Activated CD8-positive, alpha-beta memory T cell treated with anti-CD3 and anti-CD28 coated beads for 4 hours (primary cell): Measurements from ENCODE around the gene HDAC11.

Experiments used
- DNase-seq, 2 donors: peaks; one replicate each; pipeline ENCODE4 v3.0.0-alpha.2; 2020; ENCODE audit warnings: low read depth in 2 of 2

Gene HDAC11

DNA sequence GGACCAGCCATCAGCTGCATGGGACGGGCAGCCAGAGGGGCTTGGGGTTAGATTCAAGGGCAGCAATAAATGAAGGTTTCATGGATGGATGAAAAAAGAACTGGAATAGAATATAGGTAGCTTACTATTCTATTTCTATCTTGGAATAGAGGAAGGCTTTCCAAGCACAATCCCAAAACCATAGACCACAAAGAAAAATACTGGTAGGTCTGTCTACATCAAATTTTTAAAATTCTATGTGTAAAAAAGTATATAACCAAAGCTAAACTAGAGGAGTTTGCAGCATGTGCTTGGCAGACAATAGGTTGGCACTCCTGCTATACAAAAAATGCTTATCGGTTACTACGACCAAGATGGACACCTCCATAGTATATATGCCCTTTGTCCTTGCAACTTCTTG, 61.6 kb downstream of the HDAC11 start:
- DNase-seq = no peak

DNA sequence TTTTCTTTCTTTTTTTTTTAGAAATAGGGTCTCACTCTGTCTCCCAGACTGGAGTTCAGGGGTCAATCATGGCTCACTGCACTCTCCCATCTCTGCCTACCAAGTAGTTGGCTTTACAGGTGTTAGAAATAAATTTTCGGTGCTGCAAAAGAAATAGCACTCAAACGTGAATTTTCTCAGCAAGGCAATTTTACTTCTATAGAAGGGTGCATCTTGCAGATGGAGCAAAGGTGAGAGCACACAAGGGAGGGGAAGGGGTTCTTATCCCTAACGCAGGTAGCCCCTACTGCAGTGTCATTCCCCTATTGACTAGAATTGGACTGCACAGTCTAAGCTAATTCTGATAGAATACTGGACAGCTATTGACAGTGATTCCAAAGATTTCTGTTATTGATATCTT, 62.0 kb downstream of the HDAC11 start:
- DNase-seq = no peak

DNA sequence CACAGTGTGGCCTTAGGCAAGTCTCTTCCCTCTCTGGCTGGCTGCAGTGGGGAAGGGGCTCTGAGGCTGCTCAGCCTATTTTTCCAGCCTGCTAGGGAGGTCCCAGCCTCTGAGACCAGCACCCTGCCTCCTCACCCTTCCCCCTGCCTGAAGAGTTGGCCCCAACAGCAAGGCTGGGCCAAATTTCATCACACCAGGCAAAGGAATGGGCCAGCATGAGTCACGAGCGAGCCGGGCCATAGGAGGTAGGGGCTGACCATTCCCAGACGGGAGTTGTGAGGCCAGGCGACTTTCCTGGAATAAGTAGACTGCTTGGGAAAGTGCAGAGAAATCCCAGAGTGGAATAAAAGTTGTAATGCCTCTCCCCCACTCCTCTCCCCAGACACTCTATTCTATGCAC, 63.1 kb downstream of the HDAC11 start:
- DNase-seq = no peak

DNA sequence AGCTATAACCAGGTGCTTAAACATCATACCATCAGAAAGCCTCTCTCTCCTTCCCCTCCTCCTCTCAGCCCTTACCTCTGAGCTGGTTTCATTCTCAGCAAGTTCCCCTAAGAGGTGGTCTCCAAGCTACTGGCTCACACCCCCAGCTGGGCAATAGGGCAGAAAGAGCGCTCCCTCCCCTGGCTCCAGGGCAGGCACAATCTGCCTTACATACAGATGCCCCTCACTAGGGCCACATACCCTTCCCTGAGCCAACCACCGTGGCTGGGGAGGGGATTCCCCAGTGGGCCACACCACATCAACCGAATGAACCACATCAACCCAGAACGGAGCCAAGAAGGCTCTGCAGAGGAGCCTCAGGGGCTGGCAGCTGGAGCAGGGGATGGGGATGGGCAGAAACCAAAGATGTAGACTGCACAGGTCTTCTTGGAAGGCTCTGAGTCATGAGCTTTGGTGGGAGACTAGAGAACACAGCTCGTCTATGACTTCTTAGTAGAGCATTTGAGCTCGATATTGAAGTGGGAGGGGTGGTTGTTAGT, 64.3 kb downstream of the HDAC11 start:
- DNase-seq = peak; percentile 5 to 41

DNA sequence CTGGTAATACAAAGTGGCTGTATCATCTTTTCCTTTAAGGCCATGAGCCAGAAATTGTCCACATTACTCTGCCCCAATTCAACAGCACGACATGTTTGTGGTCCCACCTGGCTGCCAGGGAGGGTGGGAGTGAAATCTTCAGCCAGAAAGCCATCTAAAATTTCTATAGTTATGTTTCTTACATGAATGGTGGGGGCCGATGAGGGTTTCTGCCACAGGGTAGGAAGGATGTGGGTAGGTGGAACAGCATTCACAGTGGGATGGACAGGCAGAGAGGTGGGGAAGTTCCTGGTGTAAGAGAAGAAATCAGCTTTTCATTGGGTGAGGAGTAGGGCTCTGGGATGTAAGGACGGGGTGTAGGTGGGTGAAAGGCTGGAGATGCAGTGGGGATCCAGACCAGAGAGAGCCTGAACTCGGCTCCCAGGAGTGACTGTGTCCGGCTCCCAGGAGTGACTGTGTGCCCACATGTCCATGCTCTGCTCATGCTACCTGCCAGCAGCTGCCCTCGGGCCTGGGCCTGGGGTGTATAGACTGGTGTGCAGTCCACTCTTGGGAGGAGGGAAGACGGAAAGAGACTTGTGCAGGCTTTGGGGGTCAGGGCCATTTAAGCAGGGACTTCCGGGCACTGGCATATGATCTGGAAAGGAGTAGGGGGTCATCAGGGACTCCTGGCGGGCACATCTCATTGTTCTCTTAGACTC, 65.0 kb downstream of the HDAC11 start:
- DNase-seq = no peak

DNA sequence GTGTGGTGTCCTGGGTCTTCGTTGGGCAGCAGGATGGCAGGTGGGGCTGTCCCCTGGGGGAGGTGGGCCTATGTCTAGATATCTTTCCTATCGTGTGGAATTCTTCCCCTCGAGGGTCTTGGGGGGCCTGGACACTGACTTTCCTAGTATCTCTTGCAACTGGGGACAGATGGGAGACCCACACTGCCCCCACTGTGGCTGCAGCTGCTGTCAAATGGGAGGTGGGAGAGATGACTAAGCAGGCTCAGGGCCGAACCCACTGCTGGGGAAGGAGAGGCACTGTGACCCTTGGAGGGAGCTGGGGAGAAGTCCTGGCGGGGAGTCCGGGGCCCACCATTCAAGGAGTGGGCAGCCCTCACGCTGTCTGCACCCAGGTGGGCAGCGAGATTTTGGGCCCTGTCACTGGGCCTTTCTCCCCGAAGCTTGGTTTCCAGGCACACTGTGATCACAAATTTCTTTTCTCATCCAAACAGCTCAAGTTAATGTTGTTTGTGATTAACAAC, 65.9 kb downstream of the HDAC11 start:
- no peak for DNase-seq

DNA sequence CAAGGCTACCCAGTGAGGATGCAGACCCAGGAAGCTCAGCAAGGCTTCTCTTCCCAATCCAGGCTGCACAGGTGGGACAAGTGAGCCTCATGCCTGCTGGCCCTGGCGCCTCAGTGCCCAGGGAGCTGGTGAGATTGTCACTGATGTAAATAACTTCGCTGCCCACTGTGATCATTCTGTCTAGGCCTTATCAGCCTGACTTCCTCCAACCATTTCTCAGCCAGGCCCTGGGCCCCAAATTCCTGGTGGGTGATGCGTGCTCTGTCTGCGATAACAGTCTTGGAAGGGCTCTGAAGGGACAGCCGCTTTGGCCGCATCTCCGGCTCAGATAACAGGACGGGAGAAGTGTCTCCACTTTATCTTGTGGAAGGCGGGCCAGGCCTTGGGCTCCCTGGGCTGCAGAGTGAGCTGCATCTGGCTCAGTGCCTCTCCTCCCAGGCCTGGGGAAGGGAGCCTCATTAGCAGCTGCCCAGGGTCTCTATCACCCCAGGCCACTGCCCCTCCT, 66.6 kb downstream of the HDAC11 start:
- no peak for DNase-seq

DNA sequence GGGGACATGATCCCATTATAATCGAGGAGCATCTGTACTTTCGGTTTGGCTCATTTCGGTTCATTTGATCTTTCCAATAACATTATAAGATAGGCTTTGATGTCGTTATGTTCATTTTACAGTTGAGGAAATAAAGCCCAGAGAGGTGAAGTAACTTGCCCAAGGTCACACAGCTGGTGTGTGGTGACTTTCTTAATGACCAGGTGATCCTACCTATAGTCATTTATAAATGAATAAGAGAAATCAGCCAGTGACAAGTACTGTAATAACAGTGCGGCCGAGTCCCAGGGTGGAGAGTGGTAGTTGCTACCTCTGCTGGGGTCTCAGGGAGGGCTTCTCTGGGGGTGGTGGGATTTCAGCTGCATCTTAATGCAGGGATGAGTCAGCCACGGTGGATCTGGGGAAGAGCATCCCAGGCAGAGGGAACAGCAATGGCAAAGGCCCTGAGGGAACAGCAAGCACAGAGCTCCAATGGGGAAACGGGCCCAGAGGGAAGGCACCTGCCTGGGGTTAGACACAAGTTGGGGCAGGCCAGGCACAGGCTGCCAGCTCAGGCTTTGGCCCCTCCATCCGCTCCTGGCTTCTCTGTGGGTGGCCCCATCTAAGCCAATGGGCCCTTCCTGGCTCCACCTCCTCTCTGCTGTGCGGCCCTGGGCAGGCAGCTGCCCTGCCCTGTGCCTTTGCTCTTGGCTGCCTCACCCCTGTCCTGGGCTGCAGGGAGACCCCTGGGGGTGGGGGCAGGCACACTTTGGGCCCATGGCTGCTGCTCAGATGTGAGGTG, 67.7 kb downstream of the HDAC11 start:
- no peak for DNase-seq

DNA sequence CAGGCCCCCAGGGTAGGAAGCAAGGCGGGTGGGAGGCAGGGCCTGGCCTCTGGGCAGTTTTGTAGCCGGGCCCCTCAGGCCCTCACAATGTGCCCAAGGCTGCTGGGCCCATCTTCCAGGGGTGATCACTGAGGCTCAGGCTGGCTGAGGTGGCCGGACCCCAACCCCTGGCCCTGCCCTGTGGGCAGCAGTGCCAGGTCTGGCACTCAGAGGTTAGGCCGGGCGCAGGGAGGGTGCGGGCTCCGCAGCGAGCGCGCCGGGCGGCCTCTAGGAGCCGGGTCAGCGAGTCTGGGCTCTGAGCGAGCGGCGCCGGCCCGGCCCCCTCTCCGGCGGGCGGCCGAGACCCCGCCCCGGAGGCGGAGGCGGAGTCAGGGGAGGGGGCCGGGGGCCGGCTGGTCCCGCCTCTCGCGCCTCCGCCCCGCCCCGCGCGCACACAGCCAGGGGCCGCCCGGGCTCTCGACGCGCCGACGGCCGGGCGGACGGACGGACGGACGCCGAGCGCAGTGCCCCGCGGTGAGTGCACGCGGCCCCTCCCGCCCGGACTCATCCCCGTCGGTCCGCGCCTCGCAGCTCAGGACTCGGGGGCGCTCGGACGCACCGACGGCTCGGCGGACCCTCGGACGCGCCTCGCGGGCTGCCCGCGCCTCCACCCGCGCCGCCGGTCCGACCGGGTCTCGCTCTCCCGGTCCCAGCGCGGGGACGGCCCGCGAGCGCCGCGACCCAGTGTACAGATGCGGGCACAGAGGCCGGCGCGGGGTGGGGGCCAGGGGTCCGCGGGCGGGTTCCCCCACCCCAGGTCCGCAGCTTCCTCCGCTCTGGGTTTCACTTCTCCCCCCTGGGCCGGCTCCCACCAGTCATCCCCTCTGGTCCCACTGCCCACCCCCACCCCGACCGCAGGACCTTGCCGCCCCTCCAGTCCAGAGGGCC, 68.9 kb downstream of the HDAC11 start, which contains the start of gene FBLN2:
Gene FBLN2, plus strand, starts transcription at position 430 of the 927 bp plus-strand sequence. CDS start 21,231 bp downstream, outside the sequence.
- no peak for DNase-seq

DNA sequence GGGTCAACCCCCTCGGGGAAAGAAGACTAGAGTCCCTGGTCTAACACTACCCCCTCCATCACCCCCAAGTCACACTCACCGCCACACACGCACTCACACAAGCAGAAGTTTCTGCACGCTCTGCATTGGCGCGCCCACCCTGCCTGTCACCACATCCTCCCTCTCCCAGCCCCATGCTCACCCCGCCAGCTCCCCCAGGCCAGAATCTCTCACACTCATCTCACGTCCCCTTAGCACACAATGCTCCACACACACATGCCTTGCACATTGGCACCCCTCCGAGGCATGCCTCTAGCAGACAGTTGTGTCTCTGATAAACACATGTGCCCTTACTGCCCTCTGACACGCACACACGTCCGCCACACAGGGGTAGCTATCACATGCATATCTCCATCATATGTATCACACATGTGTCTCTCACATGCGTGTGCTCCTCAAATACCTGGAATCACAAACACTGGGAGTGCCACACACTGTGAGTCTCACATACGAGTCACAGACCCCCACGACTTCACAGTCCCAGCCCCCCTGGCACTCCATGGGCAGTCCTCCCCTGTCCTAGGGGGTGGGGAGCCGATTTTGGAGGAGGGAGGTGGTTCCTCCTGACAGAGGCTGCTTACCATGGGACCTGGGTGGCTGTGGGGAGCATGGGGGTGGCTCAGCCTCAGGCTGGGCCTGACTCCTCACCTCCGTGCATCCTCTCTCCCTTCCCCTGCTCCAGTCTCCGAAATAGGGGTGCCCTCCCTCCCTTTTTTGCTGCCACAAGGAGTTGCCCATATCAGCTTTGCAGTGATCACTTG, 69.7 kb downstream of the HDAC11 start:
- DNase-seq = no peak

DNA sequence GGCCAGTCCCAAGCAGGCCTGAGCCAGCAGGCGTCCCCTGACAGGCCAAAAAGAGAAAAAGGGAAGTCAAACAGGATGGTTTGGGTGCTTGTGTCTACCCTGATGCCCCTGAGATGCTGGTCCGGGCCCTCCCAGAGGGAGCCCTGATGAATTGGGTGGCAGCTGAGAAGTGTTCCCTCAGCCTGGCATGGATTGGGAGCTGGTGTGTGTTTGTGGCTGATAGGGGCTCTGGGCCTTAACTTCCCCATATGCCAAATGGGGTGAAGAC, 70.3 kb downstream of the HDAC11 start:
- no peak for DNase-seq

DNA sequence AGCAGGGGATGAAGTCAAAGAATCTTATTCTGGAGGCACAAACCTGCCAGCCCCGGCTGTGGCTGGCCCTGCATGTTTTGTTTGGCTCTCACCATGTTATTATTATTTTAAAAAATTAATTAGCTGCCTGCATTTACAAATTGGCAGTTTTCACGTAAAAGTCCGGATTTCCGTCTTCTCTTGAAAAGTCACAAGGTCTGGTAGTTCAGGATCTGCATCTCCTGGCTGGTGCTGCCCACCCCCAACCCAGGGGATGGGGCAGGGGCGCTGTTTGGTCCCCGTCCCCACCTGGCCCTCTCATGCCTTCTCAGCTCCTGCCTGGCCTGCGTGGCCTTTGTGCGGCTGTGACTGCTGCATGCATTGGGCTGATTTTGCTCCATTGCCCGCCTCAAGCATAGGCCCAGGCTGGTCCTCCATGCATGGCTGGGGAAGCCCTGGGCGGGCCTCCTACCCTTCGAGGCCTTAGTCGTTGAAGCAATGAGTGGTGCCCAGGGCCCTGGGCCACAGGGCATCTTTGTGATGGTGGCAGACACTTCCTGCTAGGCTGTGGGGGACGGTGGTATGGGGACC, 70.8 kb downstream of the HDAC11 start:
- no peak for DNase-seq

DNA sequence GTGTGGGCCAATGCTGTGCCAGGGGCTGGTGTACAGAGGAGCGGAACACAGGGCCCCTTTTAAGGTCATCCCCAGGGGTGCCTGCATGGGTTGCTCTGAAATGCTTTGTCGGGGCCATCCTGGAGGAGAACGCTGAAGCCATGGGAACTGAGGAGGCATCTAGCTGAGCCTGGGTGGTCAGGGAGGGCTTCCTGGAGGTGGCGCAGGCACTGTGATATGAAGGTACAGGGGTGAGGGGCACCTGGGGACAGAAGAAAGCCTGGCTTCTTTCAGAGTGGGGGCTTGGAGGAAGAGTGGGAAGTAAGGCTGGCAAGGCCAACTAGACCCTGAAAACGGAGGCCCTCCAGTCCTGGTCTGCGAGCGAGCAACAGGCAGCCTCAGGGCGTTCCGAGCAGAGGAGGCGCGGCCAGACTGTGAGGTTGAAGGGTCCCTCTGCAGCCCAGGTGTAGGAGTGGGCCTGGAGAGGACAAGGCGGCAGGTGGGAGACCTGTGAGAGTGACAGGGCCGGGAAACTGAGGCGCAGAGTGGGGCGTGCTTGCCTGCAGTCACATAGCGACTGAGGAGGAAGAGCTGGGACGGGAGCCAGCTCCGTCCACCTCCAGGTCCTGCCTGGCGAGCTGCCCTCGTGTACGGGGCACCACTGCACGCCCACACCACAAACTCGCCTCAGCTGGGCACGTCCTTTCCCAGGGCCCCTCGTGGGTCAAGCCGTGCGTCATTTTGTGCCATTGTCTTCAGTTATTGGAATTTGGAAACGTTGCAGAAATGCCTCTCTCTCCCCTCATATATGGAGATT, 72.9 kb downstream of the HDAC11 start:
- DNase-seq = no peak

DNA sequence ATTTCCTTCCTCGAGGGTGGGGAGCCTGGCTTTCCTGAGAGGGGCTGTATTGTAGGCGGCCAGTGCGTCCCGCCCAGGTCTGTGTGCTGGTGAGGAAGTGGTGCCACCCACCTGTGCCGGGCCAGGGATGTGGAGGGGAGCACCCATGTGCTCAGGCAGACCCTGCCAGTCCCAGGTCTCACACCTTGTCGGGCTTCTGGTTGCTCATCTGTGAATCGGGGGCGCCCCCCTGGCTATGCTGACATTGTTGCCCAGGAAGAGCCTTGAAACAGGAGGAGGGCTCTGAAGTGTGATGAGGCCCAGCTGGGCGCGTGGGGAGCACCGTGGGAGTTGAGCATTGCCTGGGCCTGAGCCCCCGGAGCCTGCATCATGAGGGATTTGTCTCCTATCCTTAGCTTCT, 73.6 kb downstream of the HDAC11 start:
- no peak for DNase-seq

DNA sequence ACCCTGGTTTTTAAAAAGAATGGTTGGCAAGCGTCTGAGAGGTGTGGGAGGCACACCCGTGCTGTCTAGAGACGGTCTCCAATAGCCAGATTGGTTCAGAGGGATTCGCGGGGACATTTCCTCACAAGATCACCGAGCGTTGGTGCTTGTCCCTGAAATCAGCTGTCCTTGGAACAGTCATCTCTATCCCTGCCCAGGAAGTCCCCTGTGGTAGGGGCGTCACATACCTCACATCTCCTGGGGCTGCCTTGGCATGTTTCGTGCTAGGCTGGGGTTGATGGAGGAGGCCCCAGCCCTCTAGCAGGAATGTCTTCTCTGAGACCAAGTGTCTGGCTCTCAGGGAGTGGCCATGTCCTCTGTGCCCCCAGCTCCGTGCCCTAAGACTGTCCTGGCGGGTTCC, 75.6 kb downstream of the HDAC11 start:
- no peak for DNase-seq
